HL-60/S4 (cell line): ENCODE data around the gene DCP2.

Experiments used
- in situ Hi-C: fragments of 300-500 bp; cut with MboI; formaldehyde crosslinking; loops from 2 replicates; pipeline ENCODE4 v1.14.3; 2022; ENCODE audit warnings: low sequenced_read_pairs

Gene DCP2

GRCh38 chr5:113042491-113043243 lies 66.1 kb downstream of the DCP2 start:
- in situ Hi-C loops, result no loop called here

- in situ Hi-C loops, result no loop called here
Observed at GRCh38 chr5:113043491-113043931, 66.9 kb downstream of the DCP2 start.

GRCh38 chr5:113044776-113045465 lies 68.3 kb downstream of the DCP2 start:
- in situ Hi-C loops, result no loop called here

GRCh38 chr5:113047234-113047633 lies 70.6 kb downstream of the DCP2 start:
- in situ Hi-C loops, result no loop called here

- in situ Hi-C loops, result no loop called here
Observed at GRCh38 chr5:113047733-113048652, 71.4 kb downstream of the DCP2 start.

GRCh38 chr5:113048931-113049330 lies 72.3 kb downstream of the DCP2 start:
- in situ Hi-C loops, result no loop called here

GRCh38 chr5:113050721-113051382 lies 74.3 kb downstream of the DCP2 start:
- in situ Hi-C loops, result no loop called here

- in situ Hi-C loops, result no loop called here
Observed at GRCh38 chr5:113052041-113052795, 75.6 kb downstream of the DCP2 start.

- in situ Hi-C loops, result no loop called here
Observed at GRCh38 chr5:113053511-113053995, 77.0 kb downstream of the DCP2 start.

GRCh38 chr5:113054899-113055298 lies 78.3 kb downstream of the DCP2 start:
- in situ Hi-C loops, result no loop called here

- in situ Hi-C loops, result no loop called here
Observed at GRCh38 chr5:113056988-113057387, 80.4 kb downstream of the DCP2 start.

GRCh38 chr5:113057557-113057984 lies 81.0 kb downstream of the DCP2 start:
- in situ Hi-C loops, result no loop called here

- in situ Hi-C loops, result no loop called here
Observed at GRCh38 chr5:113058269-113058668, 81.7 kb downstream of the DCP2 start.

- in situ Hi-C loops, result no loop called here
Observed at GRCh38 chr5:113058706-113059226, 82.2 kb downstream of the DCP2 start.

- in situ Hi-C loops, result no loop called here
Observed at GRCh38 chr5:113059232-113060040, 82.8 kb downstream of the DCP2 start.

GRCh38 chr5:113060408-113061025 lies 83.9 kb downstream of the DCP2 start:
- in situ Hi-C loops, result no loop called here

- in situ Hi-C loops, result no loop called here
Observed at GRCh38 chr5:113061846-113062780, 85.5 kb downstream of the DCP2 start.
